AG08395 (cell line): ENCODE measurements around the gene RAD23B.

Experiments used
- DNase-seq: peaks from one replicate; pipeline ENCODE4 v3.0.0; 2012; ENCODE audit warnings: mixed read lengths, low spot score

RAD23B gene

GRCh38 chr9:107336718-107337360, 53.8 kb downstream of the RAD23B start:
- peak; percentile 79 for DNase-seq

GRCh38 chr9:107337676-107338590, 54.9 kb downstream of the RAD23B start:
- DNase-seq = peak; percentile 37

- DNase-seq = no peak
Measured at GRCh38 chr9:107338911-107339659, 56.0 kb downstream of the RAD23B start.

- DNase-seq = peak; percentile 59
Measured at GRCh38 chr9:107340920-107341632, 58.0 kb downstream of the RAD23B start.

GRCh38 chr9:107342476-107343161, 59.5 kb downstream of the RAD23B start:
- no peak for DNase-seq

- DNase-seq = no peak
Measured at GRCh38 chr9:107345327-107345726, 62.2 kb downstream of the RAD23B start.

GRCh38 chr9:107348836-107349235, 65.8 kb downstream of the RAD23B start:
- no peak for DNase-seq

GRCh38 chr9:107350443-107350842, 67.4 kb downstream of the RAD23B start:
- no peak for DNase-seq

- no peak for DNase-seq
Measured at GRCh38 chr9:107351382-107352045, 68.4 kb downstream of the RAD23B start.

- DNase-seq = no peak
Measured at GRCh38 chr9:107355394-107355793, 72.3 kb downstream of the RAD23B start.

- DNase-seq = no peak
Measured at GRCh38 chr9:107358986-107359385, 75.9 kb downstream of the RAD23B start.

- DNase-seq = no peak
Measured at GRCh38 chr9:107360098-107360497, 77.0 kb downstream of the RAD23B start.

GRCh38 chr9:107361816-107362215, 78.7 kb downstream of the RAD23B start:
- DNase-seq = no peak

GRCh38 chr9:107363516-107364152, 80.6 kb downstream of the RAD23B start:
- no peak for DNase-seq

GRCh38 chr9:107367727-107368502, 84.8 kb downstream of the RAD23B start:
- DNase-seq = no peak

- DNase-seq = no peak
Measured at GRCh38 chr9:107368696-107369095, 85.6 kb downstream of the RAD23B start.

GRCh38 chr9:107373809-107374208, 90.7 kb downstream of the RAD23B start:
- DNase-seq = no peak

GRCh38 chr9:107375001-107375400, 91.9 kb downstream of the RAD23B start:
- no peak for DNase-seq

GRCh38 chr9:107375651-107376369, 92.7 kb downstream of the RAD23B start:
- no peak for DNase-seq
